AG04449 (cell line): ENCODE results near the gene UGT3A1.

Experiments
- CTCF ChIA-PET: fragments of 350-600 bp; formaldehyde crosslinking; extraction: SDS; loops from one replicate; lab custom pipeline; 2021; ENCODE audit warnings: antibody characterized with exemption; lab: Yijun Ruan, JAX
- POLR2A ChIA-PET: fragments of 400-600, 350-600 bp; formaldehyde crosslinking; extraction: SDS; loops from one replicate; lab custom pipeline; 2020; ENCODE audit warnings: antibody characterized with exemption, inconsistent platforms; lab: Yijun Ruan, JAX
- DNase-seq: peaks from one replicate; pipeline ENCODE4 v3.0.0-alpha.2; 2010; ENCODE audit warnings: low read depth, low spot score
- H3K4me3 ChIP-seq: 2 replicates; pipeline ENCODE4 v1.5.1; 2011; ENCODE audit warnings: low read depth, mild to moderate bottlenecking, control low read depth, low read length
- TF ChIP-seq, protein P1 (sequence below): IDR thresholded peaks from one replicate; pipeline ENCODE4 v1.5.1; 2011; ENCODE audit warnings: mild to moderate bottlenecking, moderate library complexity, low read length, control low read depth, inconsistent platforms; ENCODE audit not compliant: insufficient read depth; ENCODE audit errors: missing control alignments

The UGT3A1 gene

DNA sequence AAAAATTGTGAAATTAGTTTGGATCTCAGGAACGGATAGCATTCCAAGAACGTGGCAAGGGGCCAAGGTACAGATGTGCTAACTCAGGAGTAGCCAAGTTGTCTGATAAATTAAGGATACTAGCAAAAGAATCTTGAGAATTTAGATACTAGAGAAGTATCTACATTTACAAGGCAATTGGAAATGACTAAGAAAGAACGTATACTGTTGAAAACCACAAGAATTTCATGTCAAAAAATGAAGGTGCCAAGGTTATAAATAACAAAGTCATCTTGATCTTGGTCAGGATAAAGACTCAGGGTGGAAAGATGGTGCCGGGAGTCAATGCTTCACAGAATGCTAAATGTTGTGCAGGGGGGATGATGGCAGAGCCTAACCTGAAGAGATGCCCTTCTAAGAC, 72.0 kb downstream of the UGT3A1 start:
- ChIA-PET CTCF (interaction anchor here (1.0 to 1.3 kb wide), 2 partner anchors 139 to 268 kb away, joined by 3 to 6 read pairs; no protein-coding TSS in a partner anchor), POLR2A (no interaction called here)
- no peak overlapping the region for H3K4me3 ChIP-seq
- DNase-seq = peak; percentile 91
- TF ChIP-seq, protein P1, sequence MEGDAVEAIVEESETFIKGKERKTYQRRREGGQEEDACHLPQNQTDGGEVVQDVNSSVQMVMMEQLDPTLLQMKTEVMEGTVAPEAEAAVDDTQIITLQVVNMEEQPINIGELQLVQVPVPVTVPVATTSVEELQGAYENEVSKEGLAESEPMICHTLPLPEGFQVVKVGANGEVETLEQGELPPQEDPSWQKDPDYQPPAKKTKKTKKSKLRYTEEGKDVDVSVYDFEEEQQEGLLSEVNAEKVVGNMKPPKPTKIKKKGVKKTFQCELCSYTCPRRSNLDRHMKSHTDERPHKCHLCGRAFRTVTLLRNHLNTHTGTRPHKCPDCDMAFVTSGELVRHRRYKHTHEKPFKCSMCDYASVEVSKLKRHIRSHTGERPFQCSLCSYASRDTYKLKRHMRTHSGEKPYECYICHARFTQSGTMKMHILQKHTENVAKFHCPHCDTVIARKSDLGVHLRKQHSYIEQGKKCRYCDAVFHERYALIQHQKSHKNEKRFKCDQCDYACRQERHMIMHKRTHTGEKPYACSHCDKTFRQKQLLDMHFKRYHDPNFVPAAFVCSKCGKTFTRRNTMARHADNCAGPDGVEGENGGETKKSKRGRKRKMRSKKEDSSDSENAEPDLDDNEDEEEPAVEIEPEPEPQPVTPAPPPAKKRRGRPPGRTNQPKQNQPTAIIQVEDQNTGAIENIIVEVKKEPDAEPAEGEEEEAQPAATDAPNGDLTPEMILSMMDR = no peak

DNA sequence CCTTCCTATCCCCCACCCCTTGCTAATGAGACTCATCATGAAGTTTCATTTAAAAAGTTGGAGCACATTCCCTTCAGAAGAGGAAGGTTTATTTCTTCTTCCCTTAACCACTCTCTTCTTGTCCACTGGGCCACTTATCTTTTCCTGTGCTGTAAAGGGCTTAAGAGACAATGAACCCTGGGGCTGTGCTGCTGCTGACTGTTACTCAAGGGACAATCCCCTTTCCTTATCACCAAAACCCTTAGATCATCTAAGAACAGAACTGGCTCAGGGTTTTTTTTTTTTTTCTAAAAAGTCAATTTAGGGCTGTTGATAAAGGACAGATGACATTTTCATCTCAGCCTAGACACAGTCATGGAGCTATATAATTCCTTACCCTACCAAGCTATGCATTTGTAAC, 82.4 kb downstream of the UGT3A1 start:
- ChIA-PET CTCF (interaction anchor here (1.7 kb wide), 1 partner anchor 16 kb away, joined by 5 read pairs; no protein-coding TSS in a partner anchor), POLR2A (no interaction called here)
- DNase-seq = no peak
- TF ChIP-seq, protein P1 = no peak
- no peak overlapping the region for H3K4me3 ChIP-seq

DNA sequence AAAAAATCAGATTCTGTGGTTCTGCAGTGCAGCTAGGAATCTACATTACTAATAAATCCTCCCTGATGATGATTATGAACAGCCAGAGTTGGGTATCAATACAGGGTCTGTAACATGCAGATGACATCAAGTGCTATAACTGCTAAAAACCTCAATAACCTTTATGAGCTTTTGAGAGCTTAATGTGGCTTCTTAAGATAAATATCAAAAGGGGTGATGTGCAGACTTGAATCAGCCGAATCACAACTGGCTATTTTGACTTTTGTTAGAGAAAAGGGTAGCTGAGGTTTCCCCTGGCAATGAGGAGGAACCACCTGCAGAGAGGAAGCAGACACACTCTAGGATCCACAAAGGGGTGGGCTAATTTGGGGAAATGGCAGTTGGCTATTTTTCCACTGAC, 83.0 kb downstream of the UGT3A1 start:
- ChIA-PET POLR2A (no interaction called here), CTCF (interaction anchor here (1.7 kb wide), 1 partner anchor 17 kb away, joined by 5 read pairs; no protein-coding TSS in a partner anchor)
- DNase-seq = no peak
- TF ChIP-seq, protein P1 = no peak
- no peak overlapping the region for H3K4me3 ChIP-seq

DNA sequence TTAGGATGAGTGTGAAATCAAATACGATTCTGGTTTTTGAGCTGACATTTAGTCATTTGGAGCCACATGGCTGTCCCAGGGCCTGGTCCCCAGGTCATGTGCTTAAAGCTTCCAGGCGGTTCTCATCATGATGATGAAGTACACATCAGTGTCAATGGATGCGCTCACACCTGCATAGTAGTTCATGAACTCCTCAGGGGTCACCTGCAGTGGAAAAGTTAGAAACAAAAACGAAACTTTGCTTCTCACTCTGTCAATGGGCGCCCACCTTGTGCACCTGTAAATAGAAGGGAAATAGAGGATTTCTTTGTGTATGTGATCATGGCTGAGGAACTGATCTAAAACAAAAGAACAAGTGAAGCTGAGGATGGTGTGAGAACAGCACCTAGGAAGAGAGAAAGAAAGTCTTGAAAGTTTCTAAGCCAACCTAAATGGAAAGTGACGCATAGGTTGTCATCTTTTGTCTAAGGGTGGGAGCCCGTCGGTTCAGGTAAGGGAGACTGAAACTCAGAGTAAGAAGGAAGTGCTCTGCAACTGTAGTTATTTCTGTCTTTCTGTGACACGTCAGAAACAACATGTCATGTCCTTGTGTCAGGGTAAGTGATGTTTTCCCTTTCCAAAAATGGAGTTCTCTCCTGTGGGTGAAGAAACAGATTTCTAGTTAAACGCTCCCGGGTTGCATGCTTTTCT, 86.6 kb downstream of the UGT3A1 start:
- no peak for DNase-seq
- CTCF ChIA-PET = interaction anchor here (1.4 kb wide), 1 partner anchor 9 kb away, joined by 4 read pairs; no protein-coding TSS in a partner anchor
- TF ChIP-seq, protein P1 = no peak

DNA sequence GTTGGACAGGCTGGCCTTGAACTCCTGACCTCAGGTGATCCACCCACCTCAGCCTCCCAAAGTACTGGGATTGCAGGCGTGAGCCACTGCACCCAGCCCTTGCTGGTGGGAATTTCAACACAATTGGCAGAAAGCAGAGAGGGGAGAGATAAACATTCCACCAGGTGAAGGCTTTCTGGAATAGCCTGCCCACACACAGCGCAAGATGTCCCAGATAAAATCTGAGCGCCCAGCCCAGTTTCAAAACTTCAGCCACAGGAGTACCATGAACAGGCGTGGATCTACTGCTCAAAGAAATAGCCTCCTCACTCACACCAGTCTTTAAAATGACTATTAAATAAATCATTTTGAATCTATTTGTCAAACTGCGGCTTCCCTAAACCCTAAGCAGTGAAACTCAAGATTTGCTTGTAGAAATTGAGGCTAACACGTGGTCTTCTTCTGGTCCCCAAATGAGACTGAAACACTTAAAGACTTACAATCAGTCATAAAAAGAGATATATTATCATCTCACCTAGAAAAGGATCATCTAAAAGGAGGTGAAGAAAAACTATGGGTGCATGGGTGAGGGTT, 87.5 kb downstream of the UGT3A1 start:
- H3K4me3 ChIP-seq = no peak overlapping the region
- CTCF ChIA-PET = interaction anchor here (1.4 kb wide), 1 partner anchor 8 kb away, joined by 4 read pairs; no protein-coding TSS in a partner anchor

More for the DNA sequence above, 86.6 kb downstream of the UGT3A1 start:
- POLR2A ChIA-PET = no interaction called here
- no peak overlapping the region for H3K4me3 ChIP-seq

More for the DNA sequence above, 87.5 kb downstream of the UGT3A1 start:
- TF ChIP-seq, protein P1 = no peak
- no peak for DNase-seq
- POLR2A ChIA-PET = no interaction called here
